ENCODE data around the gene CTNNA2. TPM values are rescaled to one million over a fixed set of nuclear protein-coding genes. Genes with fewer than 3 reads are reported as not detected.

Gene CTNNA2
- total and polyA plus RNA-seq, 9 donors: 0.32 to 1.4 (median 0.37) TPM; not detected in 3

Small RNAs within 50 kb of the gene (microRNA-seq; reads per million reads assigned to microRNA genes)
- gene MIR4264 (0 reads per million in 3 donors), gene MIR8080 (0 reads per million in 3 donors)

Small RNAs within 50 kb of the gene (small RNA-seq; reads per million reads assigned to genes)
- gene MIR4264 (not detected), gene MIR8080 (not detected), gene RNU6-561P (not detected)
